GM21381 (cell line): ENCODE measurements around the gene CYTH4.

ENCODE experiments used
- ATAC-seq: cut with Tn5 transposase; IDR thresholded peaks from one replicate; pipeline ENCODE4 v1.9.1; 2021; ENCODE audit warnings: mild to moderate bottlenecking, moderate library complexity; ENCODE audit not compliant: unreplicated experiment

Gene CYTH4

DNA sequence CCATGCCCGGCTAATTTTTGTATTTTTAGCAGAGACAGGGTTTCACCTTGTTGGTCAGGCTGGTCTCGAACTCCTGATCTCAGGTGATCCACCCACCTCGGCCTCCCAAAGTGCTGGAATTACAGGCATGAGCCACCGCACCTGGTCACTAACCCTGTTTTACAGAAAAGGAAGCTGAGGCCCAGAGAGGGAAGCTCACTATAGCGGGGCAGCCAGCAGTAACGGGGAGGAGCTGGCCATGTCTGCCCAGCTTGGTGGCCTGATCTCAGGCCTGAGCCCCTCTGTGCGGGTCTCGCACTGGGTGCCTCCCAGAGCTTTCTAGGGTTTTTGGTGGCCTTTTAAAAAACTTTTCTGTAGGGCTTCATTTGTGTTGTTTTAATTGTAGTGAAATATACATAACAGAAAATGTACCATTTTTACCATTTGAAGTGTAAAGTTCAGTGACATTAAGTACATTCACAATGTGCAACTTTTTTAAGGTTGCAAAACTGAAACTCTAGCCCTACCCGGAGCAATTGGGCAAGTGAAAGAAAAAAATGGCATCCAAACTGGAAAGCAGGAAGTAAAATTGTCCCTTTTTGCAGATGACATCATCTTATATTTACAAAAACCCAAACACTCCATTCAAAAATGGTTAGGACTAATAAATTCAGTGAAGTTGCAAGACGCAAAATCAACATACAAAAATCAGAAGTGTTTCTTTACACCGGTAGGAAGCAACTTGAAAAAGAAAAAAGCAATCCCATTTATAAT, 14.5 kb upstream of the CYTH4 start:
- ATAC-seq = no peak

DNA sequence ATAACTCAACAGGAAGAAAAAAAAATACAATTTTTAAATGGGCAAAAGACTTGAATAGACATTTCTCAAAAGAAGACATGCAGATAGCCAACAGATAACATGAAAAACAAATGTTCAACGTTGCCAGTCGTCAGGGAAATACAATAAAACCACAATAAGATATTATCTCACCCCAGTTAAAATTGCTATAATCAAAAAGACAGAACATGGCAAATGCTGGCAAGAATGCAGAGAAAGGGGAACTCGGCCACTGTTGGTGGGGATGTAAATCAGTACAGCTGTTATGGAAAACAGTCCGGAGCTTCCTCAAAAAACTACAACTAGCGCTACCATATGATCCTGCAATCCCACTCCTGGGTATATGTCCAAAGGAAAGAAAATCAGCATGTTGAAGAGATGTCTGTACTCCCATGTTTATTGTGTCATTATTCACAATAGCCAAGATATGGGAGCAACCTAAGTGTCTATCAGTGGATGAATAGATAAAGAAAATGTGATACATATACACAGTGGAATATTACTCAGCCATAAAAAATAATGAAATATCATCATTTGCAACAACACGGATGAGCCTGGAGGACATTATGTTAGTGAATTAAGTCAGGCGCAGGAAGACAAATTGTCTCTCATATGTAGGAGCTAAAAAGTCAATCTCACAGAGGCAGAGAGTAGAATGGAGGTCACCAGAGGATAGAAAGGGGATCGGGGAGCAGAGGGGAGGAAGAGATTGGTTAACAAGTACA, 12.2 kb upstream of the CYTH4 start:
- no peak for ATAC-seq

DNA sequence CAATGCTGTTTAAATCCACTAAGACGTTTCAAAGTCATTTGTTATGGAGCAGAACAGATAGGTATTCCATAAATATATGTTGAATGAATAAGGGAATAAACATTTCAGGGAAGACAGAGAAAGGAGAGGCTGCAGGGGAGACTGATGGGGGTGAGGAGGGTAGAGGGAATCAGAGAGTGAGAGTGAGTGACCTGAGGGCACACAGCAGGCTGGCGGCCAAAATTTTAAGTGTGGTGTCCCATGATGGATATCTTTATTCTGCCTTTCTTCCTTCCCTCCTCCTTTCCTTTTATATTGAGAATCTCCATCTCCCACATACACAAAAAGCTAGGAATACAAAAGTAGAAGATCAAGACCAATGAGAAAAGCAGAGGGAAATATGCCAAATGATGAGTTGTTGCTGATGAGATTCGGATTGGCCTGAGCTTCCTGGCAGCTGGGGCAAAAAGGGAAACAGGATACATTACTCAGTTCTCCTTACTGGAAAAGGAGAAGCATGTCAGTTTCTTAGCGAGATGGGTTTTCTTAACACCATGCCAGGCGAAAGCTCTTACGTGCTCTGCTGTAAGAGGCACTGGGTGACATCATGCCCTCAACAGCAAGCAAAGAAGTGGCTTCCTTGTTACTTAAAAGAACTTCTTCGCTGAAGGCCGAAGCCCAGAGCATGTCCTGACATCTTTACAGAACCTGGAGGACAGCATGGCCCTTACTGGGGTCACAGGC, 11.2 kb upstream of the CYTH4 start:
- no peak for ATAC-seq

- ATAC-seq = no peak
These were observed 9.0 kb upstream of the CYTH4 start for GRCh38 chr22:37273126-37273845.

GRCh38 chr22:37273846-37274225, 8.5 kb upstream of the CYTH4 start:
- no peak for ATAC-seq

DNA sequence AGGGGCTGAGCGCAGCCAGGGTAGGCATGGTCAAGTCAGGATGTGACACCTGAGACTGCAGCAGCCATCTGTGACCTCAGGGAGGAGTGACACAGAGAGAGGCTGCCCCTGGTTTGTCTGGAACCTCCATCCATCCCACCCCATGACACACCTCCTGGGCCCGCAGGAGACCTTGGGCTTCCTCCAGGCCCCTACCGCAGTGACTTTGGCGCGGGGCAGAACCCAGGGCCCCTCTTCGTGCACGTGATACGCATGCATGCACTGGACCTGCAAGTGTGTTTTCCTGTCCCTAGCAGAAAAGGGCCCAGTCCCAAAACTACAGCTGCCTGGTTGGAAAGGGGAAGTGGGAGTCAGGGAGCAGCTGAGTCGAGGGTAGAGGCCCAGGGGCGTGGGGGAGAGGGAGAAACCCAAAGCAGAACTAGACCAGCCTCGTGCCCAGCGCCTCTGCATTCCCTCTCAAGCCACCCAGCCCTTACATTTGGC, 7.9 kb upstream of the CYTH4 start:
- no peak for ATAC-seq

DNA sequence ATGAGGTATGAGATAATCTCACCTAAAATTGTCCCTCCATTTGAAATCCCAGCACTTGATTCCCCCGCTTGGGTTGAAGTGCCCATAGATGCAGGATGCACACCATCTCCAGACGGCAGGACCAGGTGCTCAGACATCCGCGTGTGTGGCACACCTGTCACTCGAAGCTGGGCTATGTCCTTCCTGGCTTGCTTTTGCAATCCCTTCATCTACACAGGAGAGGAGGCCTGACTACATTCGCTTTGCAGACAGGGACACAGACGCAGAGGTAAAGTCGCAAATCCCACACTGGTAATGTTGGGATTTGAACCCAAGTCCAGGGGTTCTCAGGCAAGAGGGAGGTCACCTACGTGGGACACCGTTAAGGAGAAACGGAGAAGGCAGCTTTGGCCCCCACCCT, 7.2 kb upstream of the CYTH4 start:
- no peak for ATAC-seq

- no peak for ATAC-seq
These were observed 6.7 kb upstream of the CYTH4 start for GRCh38 chr22:37275622-37276021.

DNA sequence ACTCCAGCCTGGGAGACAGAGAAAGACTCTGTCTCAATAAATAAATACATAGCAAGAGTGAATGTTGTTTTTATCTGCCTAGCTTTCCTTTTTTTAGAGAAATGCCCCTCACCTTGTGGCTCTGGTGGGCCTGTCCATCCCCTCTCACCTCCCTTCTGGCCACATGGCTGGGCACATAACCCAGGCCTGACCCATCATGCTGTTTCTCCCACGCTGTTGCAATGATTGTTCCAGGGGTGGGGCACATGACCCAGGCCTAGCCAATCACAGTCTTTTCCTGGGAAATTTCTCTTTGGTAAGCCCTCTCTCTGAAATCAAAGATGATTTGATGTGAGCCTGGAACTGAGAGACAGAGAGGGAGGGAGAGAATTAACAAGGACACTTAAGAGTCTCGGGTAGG, 5.5 kb upstream of the CYTH4 start:
- ATAC-seq = no peak

GRCh38 chr22:37277384-37277783, 4.9 kb upstream of the CYTH4 start:
- no peak for ATAC-seq

- ATAC-seq = no peak
These were observed 4.0 kb upstream of the CYTH4 start for GRCh38 chr22:37278261-37278660.

- no peak for ATAC-seq
These were observed 2.8 kb upstream of the CYTH4 start for GRCh38 chr22:37279331-37280181.

GRCh38 chr22:37280718-37281117, 1.6 kb upstream of the CYTH4 start:
- ATAC-seq = no peak

GRCh38 chr22:37281195-37281594, 1.1 kb upstream of the CYTH4 start:
- ATAC-seq = no peak

DNA sequence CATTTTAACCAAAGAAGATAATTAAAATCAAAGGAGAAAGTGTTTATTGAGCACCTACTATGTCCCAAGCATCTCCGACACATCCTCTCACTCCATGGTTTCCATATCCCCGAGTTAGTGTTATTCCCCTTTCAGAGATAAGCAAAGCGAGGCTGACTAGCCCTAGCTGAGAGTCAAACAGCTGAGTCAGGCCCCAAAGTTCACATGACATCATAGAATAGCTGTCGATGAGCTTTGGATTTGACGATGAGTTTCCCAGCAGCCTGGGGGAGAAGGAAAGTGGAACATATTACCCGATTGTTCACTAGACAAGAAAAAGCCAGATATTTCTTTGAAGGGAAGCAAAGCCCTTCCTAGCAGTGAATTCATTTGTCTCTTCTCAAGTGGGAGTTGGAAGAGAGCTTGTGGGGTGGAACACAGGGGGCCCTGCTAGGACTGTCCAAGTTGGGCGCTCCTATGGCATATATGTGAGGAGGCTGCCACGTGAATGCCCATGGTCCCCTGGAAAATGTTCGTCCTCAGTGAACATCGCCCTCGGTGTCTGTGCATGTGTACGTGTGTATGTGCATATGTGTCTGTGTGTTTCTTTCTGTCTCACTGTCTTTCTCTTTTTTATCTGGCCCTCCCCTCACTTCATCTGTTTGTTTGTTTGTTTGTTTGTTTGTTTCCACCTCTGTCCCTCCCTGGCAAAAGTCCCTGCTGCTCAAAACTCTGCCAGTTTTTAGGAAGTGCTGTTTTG, 493 bp upstream of the CYTH4 start:
- ATAC-seq = no peak

DNA sequence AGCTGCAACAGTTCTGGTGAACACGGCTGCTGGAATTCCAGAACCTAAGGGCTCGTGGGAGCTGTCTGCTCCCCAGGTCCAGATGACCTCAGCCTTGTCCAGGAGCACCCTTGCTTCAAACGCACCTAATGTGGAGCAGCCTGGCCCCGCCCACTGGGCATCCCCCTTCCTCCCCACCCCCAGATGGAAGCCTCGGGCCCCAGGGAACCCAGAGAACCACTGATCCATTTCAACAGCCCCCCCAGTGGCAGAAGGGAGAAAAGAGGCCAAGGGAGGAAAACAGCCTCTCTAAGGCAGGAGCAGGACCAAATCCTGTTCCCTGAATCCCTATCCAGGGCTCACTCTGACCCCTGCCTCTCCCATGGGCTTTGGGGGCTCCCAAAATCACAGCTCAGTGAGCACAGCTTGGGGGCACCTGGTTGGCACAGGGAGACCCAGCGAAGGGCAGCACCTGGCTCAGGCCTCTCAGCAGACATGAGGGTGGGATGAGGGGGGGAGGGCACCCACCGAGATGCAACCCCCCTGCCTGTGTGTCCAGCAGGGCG, 1.2 kb downstream of the CYTH4 start:
- no peak for ATAC-seq

- ATAC-seq = no peak
These were observed 2.0 kb downstream of the CYTH4 start for GRCh38 chr22:37284126-37284804.

DNA sequence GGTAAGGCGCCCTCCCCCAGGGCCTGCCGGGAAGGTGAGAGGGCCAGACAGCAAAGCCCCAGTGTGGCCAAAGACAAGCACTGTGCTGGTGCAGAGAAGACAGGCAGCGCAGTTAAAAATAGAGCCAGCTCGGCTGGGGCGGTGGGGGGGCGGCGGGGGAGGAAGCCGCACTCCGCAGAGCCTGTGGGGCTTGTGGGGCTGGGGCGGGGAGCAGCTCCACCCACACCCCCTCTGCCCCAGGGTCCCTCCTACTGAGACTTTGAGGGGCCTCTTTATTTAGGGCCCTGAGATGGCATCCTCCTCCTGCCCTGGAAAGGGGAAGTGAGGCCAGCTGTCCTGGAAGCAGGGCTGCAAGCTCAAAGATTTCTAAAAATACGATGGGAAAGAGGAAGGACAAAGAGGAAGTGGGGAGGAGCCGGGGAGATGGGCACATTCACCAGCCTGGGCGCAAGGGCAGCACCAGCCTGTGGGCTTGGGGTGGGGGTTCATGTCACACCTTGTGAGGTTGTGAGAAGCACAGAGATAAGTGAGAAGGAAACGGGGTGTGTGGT, 2.6 kb downstream of the CYTH4 start:
- ATAC-seq = no peak
